Endothelial cell (in vitro differentiated cells): ENCODE measurements around the gene STRIT1. TPM values are rescaled to one million over a fixed set of nuclear protein-coding genes. Genes with fewer than 3 reads are reported as not detected.

Experiments
- DNase-seq: peaks from one replicate; pipeline ENCODE4 v3.0.0; 2021; ENCODE audit warnings: low spot score
- H3K27ac Mint-ChIP-seq: one replicate; pipeline ENCODE4 v1.8.0; 2021; ENCODE audit warnings: mixed read lengths, inconsistent platforms; ENCODE audit not compliant: unreplicated experiment
- H3K27me3 Mint-ChIP-seq: one replicate; pipeline ENCODE4 v1.8.0; 2021; ENCODE audit warnings: mild to moderate bottlenecking, moderate library complexity, mixed read lengths, inconsistent platforms; ENCODE audit not compliant: unreplicated experiment
- H3K36me3 Mint-ChIP-seq: one replicate; pipeline ENCODE4 v1.8.0; 2021; ENCODE audit warnings: mild to moderate bottlenecking, low read depth, mixed read lengths, inconsistent platforms; ENCODE audit not compliant: unreplicated experiment
- H3K4me1 Mint-ChIP-seq: one replicate; pipeline ENCODE4 v1.8.0; 2021; ENCODE audit warnings: mild to moderate bottlenecking, mixed read lengths, inconsistent platforms; ENCODE audit not compliant: unreplicated experiment
- H3K4me3 Mint-ChIP-seq: one replicate; pipeline ENCODE4 v1.8.0; 2021; ENCODE audit warnings: mild to moderate bottlenecking, mixed read lengths, inconsistent platforms; ENCODE audit not compliant: unreplicated experiment
- H3K9me3 Mint-ChIP-seq: one replicate; pipeline ENCODE4 v1.8.0; 2021; ENCODE audit warnings: mixed read lengths, inconsistent platforms; ENCODE audit not compliant: unreplicated experiment
- total RNA-seq: library from RNA; stranded (reverse); fragmentation: NEBNext Ultra II Directional; extraction: Animal tissue kit (Norgen Biotek cat#: 25700); gene quantifications from one replicate; pipeline ENCODE4 v1.2.1, GENCODE V29; 2021; ENCODE audit not compliant: unreplicated experiment
- TF ChIP-seq, protein P1 (sequence below): fragments of 200-600 bp; sonication (generic); IDR thresholded peaks from one replicate; pipeline ENCODE4 v1.5.0; 2021; ENCODE audit warnings: antibody characterized with exemption; ENCODE audit not compliant: unreplicated experiment

The STRIT1 gene
- total RNA-seq, 1 donor from 2014 or later, result not detected

- Mint-ChIP-seq H3K4me3 (no peak overlapping the region), H3K27ac (no peak overlapping the region), H3K36me3 (no peaks in the 10 kb centered on the region), H3K9me3 (no peaks in the 10 kb centered on the region), H3K27me3 (no peaks in the 10 kb centered on the region), H3K4me1 (no peaks in the 10 kb centered on the region)
- TF ChIP-seq, protein P1, sequence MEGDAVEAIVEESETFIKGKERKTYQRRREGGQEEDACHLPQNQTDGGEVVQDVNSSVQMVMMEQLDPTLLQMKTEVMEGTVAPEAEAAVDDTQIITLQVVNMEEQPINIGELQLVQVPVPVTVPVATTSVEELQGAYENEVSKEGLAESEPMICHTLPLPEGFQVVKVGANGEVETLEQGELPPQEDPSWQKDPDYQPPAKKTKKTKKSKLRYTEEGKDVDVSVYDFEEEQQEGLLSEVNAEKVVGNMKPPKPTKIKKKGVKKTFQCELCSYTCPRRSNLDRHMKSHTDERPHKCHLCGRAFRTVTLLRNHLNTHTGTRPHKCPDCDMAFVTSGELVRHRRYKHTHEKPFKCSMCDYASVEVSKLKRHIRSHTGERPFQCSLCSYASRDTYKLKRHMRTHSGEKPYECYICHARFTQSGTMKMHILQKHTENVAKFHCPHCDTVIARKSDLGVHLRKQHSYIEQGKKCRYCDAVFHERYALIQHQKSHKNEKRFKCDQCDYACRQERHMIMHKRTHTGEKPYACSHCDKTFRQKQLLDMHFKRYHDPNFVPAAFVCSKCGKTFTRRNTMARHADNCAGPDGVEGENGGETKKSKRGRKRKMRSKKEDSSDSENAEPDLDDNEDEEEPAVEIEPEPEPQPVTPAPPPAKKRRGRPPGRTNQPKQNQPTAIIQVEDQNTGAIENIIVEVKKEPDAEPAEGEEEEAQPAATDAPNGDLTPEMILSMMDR, result no peak
- DNase-seq, result no peak
These were observed 44.8 kb downstream of the STRIT1 start for GRCh38 chr3:155248531-155249187.

GRCh38 chr3:155244699-155245098 lies 48.8 kb downstream of the STRIT1 start:
- DNase-seq, result no peak
- no peaks in the 10 kb centered on the region for H3K4me1 Mint-ChIP-seq
- H3K27me3 Mint-ChIP-seq, result no peaks in the 10 kb centered on the region
- TF ChIP-seq, protein P1, result no peak
- no peaks in the 10 kb centered on the region for H3K36me3 Mint-ChIP-seq
- H3K27ac Mint-ChIP-seq, result no peak overlapping the region
- no peak overlapping the region for H3K4me3 Mint-ChIP-seq
- no peaks in the 10 kb centered on the region for H3K9me3 Mint-ChIP-seq

DNA sequence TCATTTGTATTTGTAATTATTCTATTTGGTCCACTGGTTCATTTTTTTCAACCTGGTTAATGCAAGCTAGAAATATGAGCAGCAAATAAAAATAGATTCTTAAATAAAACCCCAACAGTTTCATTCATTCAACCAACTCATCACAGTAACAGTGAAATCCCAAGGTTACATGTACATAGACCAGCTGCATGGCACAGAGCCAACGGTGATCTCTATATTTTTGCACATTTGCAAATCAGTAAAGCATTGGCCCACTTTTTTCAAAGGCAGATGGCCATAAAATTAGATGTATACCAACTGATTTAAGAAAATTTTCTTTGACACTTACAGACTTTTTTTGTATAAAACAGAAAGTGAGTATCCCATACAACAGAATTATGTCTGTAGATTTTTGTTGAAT lies 49.3 kb downstream of the STRIT1 start:
- TF ChIP-seq, protein P1, result no peak
- DNase-seq, result no peak
- H3K9me3 Mint-ChIP-seq, result no peaks in the 10 kb centered on the region
- H3K4me1 Mint-ChIP-seq, result no peaks in the 10 kb centered on the region
- no peak overlapping the region for H3K4me3 Mint-ChIP-seq
- no peaks in the 10 kb centered on the region for H3K36me3 Mint-ChIP-seq
- H3K27ac Mint-ChIP-seq, result no peak overlapping the region
- no peaks in the 10 kb centered on the region for H3K27me3 Mint-ChIP-seq

DNA sequence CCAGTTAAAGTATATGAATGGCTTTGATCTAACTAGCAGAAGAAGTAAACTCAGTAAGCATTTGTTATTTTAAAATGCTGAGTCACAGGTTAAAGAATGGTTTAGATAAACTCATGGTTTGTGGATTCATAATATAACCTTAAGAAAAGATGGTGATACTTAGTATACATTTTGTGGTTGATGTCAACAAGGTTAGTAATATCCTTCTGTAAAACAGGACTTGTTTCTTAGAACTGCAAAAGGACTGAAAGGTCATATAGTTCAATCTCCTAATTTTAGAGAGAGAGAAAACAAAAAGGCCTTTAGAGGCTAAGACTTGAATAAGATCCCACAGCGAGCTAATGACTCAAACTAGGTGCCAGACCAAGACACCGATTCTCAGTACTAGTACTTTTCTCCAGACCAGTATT lies 50.0 kb downstream of the STRIT1 start:
- TF ChIP-seq, protein P1, result no peak
- Mint-ChIP-seq H3K27me3 (no peaks in the 10 kb centered on the region), H3K9me3 (no peaks in the 10 kb centered on the region), H3K4me1 (peaks cover under 1% of the 10 kb centered on the region), H3K36me3 (no peaks in the 10 kb centered on the region), H3K4me3 (no peak overlapping the region), H3K27ac (no peak overlapping the region)
- DNase-seq, result no peak

- H3K36me3 Mint-ChIP-seq, result no peaks in the 10 kb centered on the region
- no peak overlapping the region for H3K4me3 Mint-ChIP-seq
- no peaks in the 10 kb centered on the region for H3K9me3 Mint-ChIP-seq
- H3K27ac Mint-ChIP-seq, result no peak overlapping the region
- no peak for DNase-seq
- TF ChIP-seq, protein P1, result no peak
- peaks cover 2% of the 10 kb centered on the region for H3K4me1 Mint-ChIP-seq
- H3K27me3 Mint-ChIP-seq, result no peaks in the 10 kb centered on the region
These were observed 51.1 kb downstream of the STRIT1 start for GRCh38 chr3:155242342-155242741.
